Activated T-cell treated with anti-CD3 and anti-CD28 coated beads for 48 hours (primary cell): ENCODE measurements around the gene STXBP2.

Source experiments
- DNase-seq: peaks from one replicate; pipeline ENCODE4 v3.0.0-alpha.2; 2020; ENCODE audit warnings: low read depth

The STXBP2 gene

DNA sequence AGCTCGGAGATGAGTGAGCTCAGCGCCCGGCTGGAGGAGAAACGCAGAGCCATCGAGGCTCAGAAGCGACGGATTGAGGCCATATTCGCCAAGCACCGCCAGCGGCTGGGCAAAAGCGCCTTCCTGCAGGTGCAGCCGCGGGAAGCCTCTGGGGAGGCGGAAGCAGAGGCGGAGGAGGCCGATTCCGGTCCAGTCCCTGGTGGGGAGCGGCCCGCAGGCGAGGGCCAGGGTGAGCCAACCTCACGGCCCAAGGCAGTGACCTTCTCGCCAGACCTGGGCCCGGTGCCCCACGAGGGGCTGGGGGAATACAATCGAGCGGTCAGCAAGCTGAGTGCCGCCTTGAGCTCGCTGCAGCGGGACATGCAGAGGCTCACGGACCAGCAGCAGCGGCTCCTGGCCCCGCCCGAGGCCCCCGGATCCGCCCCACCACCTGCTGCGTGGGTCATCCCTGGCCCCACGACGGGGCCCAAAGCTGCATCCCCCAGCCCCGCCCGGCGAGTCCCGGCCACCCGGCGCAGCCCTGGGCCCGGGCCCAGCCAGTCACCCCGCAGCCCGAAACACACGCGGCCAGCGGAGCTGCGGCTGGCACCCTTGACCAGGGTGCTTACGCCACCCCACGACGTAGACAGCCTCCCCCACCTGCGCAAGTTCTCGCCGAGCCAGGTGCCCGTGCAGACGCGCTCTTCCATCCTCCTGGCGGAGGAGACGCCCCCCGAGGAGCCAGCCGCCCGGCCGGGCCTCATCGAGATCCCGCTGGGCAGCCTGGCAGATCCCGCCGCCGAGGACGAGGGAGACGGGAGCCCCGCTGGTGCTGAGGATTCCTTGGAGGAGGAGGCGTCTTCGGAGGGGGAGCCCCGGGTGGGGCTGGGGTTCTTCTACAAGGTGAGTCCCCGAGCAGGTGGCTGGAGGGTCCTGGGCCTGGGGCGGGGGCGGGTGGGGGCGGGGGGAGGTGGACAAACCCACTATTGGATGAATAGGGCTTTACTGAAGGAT lies 24.3 kb upstream of the STXBP2 start:
- DNase-seq = no peak

DNA sequence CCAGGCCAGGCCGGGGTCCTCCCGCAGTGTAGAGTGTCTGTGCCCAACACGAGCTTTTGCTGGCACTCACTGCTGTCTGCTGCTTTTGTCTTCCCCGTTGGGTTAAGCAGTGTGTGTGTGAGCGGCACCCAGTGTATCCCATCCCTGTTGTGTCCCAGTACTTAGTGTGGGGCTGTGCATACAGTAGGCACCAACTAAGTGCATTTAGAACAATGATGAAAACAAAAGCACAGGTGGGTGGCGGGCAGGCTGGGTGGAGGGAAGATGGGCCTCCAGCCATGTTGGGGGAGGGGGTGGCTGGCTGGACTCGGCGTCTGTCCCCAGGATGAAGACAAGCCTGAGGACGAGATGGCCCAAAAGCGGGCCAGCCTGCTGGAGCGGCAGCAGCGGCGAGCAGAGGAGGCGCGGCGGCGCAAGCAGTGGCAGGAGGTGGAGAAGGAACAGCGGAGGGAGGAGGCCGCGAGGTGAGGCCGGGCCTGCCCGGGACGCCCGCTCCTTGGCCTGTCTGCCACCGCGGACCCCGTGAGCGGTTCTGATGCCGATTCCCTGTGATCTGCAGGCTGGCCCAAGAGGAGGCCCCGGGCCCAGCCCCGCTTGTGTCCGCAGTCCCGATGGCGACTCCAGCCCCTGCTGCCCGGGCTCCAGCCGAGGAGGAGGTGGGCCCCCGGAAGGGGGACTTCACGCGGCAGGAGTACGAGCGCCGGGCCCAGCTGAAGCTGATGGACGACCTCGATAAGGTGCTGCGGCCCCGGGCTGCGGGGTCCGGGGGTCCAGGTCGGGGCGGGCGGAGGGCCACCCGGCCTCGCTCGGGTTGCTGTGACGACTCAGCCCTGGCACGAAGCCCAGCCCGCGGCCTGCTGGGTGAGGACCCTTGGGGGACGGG lies 21.8 kb upstream of the STXBP2 start:
- no peak for DNase-seq

DNA sequence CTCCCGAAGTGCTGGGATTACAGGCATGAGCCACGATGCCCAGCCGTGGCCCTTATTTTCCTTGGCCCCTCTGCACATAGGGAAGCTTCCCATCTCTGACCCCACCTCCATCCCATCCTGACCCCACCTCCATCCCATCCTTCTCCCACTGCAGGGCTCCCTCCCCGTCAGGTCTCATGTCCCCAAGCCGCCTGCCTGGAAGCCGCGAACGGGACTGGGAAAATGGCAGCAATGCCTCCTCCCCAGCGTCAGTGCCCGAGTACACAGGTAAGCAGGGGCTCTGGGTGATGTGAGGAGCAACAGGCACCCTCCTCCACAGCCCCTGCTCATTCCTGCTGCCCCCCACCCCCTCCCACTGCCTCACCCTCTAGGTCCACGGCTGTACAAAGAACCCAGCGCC lies 19.7 kb upstream of the STXBP2 start:
- DNase-seq = no peak

DNA sequence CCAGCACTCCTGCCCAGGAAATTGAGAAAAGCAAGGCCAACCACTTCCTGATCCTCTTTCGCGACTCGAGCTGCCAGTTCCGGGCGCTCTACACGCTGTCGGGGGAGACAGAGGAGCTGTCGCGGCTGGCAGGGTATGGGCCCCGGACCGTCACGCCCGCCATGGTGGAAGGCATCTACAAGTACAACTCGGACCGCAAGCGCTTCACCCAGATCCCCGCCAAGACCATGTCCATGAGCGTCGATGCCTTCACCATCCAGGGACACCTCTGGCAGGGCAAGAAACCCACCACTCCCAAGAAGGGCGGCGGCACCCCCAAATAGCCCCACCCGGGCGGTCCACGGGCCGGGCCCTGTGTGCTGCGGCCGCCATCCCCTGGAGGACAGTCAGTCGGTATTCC lies 19.2 kb upstream of the STXBP2 start:
- no peak for DNase-seq

DNA sequence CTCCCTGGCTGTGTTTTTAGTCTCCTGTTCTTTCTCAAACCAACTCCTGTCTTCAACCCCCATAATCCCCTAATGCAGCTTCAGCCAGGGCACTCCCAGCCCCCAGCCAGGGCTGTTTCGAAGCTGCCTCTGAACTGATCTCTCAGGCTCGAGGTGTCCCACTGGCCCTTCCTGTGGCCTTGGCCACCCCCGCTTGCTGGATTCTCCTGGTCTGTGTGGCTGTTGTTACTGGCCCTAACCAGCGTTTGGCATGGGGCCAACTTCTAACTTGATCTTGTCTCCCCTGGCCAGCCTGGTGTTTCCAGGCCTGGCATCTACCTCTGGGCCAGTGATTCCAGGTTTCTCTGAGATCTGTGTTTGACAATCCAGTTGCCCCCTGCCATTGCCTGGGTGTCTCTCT lies 18.6 kb upstream of the STXBP2 start:
- no peak for DNase-seq

DNA sequence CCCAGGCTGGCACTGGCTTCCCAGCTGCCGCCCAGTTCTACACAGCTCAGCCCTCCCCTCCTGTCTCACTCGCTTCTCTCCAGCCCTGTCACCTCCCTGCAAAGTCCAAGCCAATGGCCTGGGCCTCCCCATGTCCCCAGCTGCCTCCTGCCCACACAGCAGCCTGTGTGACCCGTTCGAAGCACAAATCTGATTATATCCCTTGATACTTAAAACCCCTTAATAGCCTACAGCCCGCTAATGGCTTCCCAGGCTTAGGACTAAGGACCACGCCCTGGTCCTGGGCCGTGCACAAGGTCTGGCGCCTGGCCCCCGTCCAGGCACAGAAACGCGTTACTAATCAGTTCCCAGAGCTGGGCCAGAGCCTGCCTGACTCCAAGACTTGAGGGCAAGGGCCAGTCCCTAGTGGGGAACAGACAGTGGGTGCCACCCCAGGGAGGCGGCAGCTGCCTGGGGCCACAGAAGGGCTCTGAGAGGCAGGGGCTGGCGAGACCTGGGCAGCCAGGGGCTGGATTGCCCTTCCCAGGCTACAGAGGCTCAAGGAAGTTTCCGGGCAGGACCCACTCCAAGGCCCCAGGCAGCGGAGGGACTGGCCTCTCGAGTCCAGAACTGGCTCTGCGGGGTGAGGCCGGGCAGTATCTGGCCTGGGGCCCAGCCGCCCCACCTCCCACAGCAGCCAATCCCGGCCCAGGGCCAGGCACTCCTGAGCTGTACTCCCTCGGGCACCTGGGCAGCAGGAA lies 18.0 kb upstream of the STXBP2 start:
- no peak for DNase-seq

DNA sequence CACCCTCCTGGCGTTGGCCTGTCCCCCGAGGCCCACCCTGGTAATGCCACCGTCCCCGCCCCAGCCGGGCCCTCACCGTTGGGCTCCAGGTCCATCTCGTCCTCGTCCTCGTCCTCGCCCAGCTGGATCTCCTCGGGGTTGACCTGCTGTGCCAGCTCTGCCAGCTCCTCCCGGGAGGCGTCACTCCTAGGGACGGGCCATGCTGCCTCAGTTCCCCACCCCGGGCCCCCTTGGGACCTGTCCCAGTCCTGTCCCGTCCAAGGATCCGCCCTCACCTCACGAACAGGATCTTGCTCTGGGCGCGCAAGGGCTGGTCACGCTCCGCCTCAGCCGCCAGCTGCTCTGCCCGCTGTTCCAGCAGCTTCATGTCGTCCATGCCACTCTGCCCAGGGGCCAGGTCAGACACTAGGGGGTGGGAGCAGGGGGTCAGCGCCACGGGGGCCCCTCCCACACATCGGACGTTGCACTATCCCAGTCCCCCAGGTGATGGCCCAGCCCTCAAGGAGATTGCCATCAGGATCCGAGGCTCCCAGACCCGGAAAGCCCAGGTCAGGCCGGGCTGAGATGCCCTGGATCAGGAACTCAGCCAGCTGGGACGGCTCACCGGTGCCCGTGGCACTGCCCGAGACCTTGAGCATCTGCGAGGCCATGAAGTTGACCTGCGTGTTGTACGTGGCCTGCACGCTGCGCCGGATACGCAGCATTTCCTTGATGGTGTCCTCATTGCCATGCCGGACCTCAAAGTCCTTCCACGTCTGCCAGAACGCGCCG lies 17.1 kb upstream of the STXBP2 start:
- DNase-seq = no peak

DNA sequence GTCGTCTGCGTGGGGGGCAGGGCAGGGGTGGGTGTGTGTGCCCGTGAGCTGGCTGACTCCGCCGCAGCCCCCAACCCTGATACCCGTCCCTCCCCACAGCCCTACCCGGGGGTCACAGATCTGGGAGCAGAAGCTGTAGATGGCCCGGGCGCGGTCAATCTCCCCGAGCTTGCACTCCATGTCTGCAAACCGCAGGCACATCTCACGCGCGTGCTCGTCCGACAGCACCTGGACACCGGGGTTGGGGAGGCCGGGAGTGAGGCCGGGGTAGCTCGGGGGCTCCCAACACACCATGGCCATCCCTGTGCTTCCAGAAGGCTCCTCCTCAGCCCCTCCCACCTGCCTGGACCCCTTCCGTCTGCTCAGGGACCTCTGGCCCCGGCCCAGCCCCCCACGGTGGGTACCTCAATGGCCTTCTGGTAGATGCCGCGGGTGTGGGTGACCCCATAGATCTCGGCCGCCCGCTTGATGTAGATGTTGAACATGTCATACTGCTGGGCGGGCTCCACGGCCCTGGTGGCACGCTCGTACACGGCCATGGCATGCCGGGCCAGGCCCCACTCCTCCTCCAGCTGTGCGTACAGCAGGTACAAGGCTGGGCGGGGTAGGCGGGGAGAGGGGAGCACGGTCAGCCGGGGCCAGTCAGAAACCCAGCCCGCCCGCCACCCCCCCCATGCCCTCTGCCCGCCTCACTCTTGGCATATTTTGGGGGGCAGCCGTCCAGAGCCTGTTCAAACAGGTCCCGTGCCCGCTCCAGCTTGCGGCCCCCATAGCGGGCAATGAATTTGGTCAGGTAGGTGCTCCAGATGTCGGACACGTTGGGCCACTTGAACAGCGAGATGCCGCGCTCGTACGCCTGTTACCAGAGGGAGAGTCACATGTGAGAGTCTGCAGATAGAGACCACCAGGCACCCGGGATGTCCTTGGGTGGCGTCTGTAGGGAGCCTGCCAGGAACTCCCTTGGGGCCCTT lies 16.2 kb upstream of the STXBP2 start:
- DNase-seq = no peak

DNA sequence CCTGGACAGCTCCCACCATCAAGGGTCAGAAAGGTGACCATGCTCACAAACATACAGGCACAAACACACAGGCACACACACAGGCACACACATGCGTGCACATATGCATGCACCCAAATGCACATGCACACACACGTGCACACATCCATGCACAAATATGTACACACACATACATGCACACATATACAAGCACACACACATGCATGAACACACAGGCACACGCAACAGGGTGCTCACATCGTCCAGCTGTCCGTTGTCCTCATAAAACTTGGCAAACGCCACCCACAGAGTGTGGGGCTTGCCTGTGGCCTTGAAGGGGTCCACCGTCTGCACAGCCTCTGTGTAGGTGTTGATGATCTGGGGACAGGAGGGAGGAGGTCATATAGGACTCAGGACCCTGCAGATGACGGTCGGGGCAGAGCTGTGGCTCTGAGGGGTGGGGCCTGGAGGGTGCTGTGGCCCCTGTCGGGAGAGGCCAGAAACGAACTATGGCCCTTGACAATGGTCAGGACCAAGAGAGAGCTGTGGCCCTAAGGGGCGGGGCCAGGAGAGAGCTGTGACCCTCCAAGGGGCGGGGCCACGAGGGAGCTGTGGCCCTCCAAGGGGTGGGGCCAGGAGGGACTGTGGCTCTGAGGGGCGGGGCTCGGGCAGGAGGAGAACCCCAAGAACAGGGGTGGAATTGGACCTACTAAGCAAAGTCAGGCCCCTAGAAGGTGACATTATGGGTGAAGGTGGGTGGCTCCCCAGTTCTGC lies 13.8 kb upstream of the STXBP2 start:
- peak; percentile 31 for DNase-seq

DNA sequence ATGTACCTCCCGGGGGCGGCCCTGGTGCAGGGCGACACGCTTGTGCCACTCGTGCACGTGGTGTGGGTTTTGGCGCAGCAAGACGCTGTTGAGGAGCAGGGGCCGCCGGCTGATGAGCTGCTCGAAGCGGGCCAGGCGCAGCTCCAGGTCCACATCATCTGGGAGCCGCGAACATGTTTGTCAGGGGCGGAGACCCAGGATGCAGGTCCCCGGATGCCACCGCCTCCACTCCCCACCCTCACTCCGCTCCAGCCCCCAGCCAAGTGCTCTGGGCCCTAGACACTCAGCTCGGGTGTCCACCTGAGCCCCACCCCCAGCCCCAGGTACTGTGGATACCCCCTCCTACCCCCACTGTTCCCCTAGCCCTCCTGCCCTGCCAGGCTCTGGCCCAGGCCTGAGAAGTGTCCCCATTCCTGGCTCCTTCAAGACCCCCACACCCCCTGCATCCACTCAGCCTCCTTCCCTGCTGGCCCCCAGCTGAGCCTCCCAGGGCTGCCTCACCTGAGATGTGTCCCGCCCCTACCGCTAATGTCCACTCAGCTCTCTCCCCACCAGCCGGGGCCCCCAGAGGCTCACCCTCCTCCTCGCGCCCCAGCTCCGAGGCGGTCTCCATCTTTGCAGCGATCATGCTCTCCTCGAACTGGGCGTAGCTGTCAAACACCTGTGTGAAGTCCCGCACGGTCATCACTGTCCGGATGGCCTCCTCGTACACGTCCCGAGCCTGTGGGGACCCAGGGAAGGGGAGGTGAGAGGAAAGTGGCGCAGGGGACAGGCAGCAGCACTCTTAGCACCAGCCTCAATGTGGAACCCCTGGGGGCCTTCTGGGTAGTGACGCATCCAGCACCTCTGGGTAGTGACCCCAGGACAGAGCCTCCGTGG lies 12.9 kb upstream of the STXBP2 start:
- DNase-seq = no peak

DNA sequence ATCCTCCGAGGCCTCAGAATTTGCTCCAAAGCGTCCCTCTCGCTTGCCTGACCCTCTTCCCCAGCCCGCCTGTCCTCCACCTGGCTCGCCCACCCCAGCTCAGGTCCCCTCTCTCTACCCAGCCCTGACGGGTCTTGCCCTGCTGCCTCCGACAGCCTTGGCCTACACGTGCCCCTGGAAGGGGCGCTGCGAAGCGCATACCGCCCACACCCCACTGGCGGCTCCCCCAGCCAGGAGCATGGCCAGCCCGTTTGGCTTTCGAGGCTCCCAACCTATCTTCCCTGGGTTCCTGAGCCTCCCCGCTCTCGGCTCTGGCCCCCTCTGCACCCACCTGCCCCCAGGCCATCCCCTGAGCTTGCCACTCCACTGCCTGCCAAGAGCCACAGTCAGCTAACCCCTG lies 12.1 kb upstream of the STXBP2 start:
- DNase-seq = no peak

DNA sequence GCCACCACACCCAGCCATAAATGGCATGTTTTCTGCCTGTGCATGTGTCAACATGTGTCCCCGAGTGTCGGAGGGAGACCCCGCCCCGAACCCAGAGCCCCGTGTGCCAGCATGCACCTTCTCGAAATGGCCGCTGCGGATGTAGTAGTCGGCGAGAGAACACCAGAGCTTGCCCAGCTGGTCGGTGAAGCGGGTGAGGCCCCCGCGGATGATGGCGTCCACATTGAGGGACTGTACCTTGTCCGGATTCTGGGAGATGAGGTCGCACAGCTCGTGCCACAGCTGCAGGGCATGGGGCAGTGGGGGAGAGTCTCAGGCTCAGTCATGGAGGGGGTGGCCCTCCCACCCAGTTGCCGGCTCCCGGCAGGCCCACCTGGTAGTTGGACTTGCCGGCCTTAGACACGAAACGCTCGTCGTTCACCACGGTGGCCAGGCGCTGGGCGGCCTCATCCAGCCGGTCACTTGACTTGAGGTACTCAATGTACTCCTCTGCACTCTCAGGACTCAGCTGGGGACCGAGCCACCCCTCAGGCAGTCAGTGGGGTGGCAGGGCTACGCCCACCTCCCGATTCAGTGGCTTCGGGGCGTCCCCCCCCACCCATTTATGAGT lies 11.0 kb upstream of the STXBP2 start:
- DNase-seq = no peak

DNA sequence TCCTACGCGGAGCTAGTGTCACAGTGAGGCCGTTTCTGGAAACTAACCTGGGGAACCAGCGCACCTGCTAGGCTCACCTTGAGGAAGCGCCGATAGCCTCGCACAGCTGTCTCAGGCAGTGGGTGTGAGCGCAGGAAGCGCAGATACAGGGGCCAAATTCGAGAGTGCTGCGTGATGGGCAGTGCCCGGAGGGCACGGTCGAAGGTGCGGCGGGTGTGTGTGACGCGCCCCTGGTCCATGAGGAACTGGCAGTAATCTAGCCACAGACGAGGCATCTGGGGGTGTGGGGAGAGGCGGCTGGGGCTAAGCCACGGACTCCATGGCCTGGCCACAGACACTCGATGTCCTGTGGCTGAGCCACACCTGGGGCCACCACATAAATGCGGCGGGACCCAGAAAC lies 9.7 kb upstream of the STXBP2 start:
- no peak for DNase-seq

DNA sequence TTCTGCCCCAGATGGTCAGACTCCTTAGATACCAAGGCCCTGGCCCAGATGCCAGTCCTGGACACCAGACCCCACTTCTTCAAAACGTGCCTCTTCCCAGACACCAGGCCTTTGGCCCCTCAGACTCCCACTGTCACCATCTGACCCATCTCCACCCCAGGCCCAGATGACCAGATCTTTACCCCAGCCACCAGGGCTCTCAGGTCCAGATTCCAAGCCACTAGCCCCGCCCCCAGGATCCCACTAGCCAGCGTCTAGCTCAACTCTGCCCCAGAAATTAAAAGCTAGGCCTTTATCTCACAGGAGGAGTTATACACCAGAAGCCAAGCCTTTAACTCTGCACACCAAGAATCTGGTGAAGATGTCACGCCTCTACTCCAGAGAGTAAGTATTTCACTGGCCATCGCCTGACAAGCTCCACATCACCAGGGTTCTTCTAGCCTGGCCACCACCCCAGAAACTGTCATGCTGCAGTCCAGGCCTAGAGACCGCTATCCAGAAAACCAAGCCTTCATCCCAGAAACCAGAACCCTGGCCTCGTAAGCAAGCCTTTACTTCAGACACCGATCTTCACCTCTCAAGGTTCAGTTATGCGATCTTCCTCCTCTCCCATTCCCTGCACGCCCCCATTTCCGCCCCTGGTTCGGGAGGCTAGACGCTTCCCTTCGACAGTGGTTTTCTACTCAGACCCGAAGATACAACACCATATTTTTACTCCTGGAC lies 8.2 kb upstream of the STXBP2 start:
- DNase-seq = no peak

DNA sequence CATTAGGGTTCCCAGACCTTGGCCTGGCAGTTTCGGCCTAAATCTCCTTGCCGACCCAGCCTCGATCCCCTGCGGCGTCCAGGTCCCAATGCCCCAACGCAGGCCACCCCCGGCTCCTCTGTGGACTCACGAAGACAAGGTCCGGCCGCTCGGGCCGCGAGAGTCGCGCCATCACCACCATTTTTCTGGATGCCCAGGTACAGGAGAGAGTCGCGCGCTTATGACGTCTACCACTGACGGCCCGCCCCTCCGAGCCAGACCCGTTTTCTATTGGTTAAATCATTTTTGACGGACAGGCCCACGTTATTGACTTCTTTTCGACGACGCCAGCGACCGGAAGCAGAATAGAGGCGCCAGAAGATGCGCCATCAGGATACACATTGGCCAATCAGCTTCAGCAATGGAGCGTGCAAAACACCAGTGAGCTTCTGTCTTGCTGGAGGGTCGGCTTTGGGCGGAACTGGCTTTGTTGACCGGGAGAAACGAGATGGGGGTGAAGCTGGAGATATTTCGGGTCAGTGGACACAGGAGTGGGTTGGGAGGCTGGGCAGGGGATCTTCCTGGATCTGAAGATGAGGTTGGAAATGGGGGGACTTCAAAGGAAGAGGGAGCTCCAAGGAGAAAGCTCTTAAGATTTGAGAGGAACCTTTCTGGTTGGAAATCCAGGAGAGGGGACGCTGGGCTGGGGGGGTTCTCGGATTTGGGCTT lies 7.4 kb upstream of the STXBP2 start, which contains the start of the genes PET100 and XAB2:
TSS of gene PET100 (plus strand) at position 447 of the 708 bp plus-strand sequence. CDS start at position 488, 41 bp downstream.
TSS of gene XAB2 (minus strand) at position 199 of the 708 bp plus-strand sequence. CDS start at position 181, 18 bp downstream.
- peak; percentile 88 for DNase-seq

DNA sequence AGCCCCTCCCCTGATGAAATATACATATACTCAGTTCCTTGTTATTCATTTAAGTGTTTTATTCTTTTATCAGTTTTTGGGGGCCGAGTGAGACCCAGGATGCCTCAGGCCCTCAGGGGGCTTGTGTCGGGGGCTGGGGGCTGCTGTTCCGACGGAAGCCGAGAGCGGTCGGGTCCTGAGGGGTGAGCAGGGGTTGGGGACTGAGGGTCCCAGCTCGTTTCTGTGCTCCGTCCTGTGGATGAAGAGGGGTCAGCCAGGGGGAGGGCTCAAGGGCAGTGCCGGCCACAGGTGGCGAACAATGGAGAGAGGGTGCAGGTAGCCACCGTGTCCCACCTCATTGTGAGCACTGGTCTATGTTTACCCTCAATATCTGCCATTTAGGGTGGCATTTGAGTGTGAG lies 5.3 kb upstream of the STXBP2 start:
- DNase-seq = no peak
